CMK (cell line): ENCODE measurements around the gene IL1RAPL2.
"Not testable (repeated sequence)": the region's sequence is repeated elsewhere in the genome, so short reads cannot be mapped to it uniquely, and the experiment has no call there.

Experiments
- DNase-seq: peaks from one replicate; pipeline ENCODE4 v3.0.0-alpha.2; 2010; ENCODE audit warnings: low read depth

The IL1RAPL2 gene

GRCh38 chrX:105618393-105619101 lies 1052.5 kb downstream of the IL1RAPL2 start:
- DNase-seq, result no peak

- DNase-seq, result no peak
Observed at GRCh38 chrX:105634180-105634579, 1068.2 kb downstream of the IL1RAPL2 start.

- DNase-seq, result no peak
Observed at GRCh38 chrX:105635794-105636193, 1069.8 kb downstream of the IL1RAPL2 start.

GRCh38 chrX:105636667-105637066 lies 1070.7 kb downstream of the IL1RAPL2 start:
- no peak for DNase-seq

GRCh38 chrX:105645667-105646357 lies 1079.8 kb downstream of the IL1RAPL2 start:
- no peak for DNase-seq

GRCh38 chrX:105646592-105647372 lies 1080.8 kb downstream of the IL1RAPL2 start:
- no peak for DNase-seq

GRCh38 chrX:105647749-105648148 lies 1081.8 kb downstream of the IL1RAPL2 start:
- no peak for DNase-seq

GRCh38 chrX:105648732-105649131 lies 1082.7 kb downstream of the IL1RAPL2 start:
- no peak for DNase-seq

- no peak for DNase-seq
Observed at GRCh38 chrX:105650577-105650976, 1084.6 kb downstream of the IL1RAPL2 start.

GRCh38 chrX:105650986-105651385 lies 1085.0 kb downstream of the IL1RAPL2 start:
- no peak for DNase-seq

- DNase-seq, result no peak
Observed at GRCh38 chrX:105653891-105654290, 1087.9 kb downstream of the IL1RAPL2 start.

- no peak for DNase-seq
Observed at GRCh38 chrX:105658136-105658535, 1092.1 kb downstream of the IL1RAPL2 start.

GRCh38 chrX:105662248-105662647 lies 1096.2 kb downstream of the IL1RAPL2 start:
- no peak for DNase-seq

- DNase-seq, result no peak
Observed at GRCh38 chrX:105664243-105664642, 1098.2 kb downstream of the IL1RAPL2 start.

GRCh38 chrX:105684288-105684687 lies 1118.3 kb downstream of the IL1RAPL2 start:
- DNase-seq, result not testable (repeated sequence)

- no peak for DNase-seq
Observed at GRCh38 chrX:105694839-105695238, 1128.8 kb downstream of the IL1RAPL2 start.

GRCh38 chrX:105695451-105695850 lies 1129.5 kb downstream of the IL1RAPL2 start:
- no peak for DNase-seq

- no peak for DNase-seq
Observed at GRCh38 chrX:105696870-105697269, 1130.9 kb downstream of the IL1RAPL2 start.

GRCh38 chrX:105697984-105698781 lies 1132.2 kb downstream of the IL1RAPL2 start:
- no peak for DNase-seq

- no peak for DNase-seq
Observed at GRCh38 chrX:105700331-105700730, 1134.3 kb downstream of the IL1RAPL2 start.

GRCh38 chrX:105701310-105702052 lies 1135.5 kb downstream of the IL1RAPL2 start:
- no peak for DNase-seq
